ENCODE data around the gene OR2T3. TPM values are rescaled to one million over a fixed set of nuclear protein-coding genes. Genes with fewer than 3 reads are reported as not detected.
"Not testable (repeated sequence)": the region's sequence is repeated elsewhere in the genome, so short reads cannot be mapped to it uniquely, and the experiment has no call there.

Gene OR2T3
- total RNA-seq, 4 donors from 2014 or later: not detected

DNA sequence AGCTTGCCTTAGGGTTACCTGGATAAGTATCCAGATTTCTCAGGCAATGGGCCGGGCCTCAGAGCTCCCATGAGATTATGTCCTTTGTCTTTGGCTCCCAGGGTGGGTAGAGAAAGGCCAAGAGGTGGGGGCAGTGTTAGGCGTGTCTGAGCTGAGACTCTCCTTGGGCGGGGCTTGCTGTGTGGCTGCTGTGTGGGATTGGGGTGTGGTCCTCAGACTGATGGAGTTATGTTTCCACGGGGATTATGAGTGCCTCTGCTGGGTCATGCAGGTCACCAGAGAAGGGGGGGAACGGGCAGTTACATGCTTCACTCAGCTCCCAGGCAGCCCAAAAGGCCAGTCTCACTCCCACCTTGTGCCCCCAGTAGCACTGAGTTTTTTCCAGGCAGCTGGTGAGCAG is 23.5 kb downstream of the OR2T3 start:
- intact Hi-C loops (cut with DNase I; ENCODE audit: low total_unique reads); H3K27me3 ChIP-seq; H3K4me1 ChIP-seq; H3K36me3 ChIP-seq; DNase-seq; H3K27ac ChIP-seq; H3K9me3 ChIP-seq; H3K4me3 ChIP-seq: not testable (repeated sequence)

DNA sequence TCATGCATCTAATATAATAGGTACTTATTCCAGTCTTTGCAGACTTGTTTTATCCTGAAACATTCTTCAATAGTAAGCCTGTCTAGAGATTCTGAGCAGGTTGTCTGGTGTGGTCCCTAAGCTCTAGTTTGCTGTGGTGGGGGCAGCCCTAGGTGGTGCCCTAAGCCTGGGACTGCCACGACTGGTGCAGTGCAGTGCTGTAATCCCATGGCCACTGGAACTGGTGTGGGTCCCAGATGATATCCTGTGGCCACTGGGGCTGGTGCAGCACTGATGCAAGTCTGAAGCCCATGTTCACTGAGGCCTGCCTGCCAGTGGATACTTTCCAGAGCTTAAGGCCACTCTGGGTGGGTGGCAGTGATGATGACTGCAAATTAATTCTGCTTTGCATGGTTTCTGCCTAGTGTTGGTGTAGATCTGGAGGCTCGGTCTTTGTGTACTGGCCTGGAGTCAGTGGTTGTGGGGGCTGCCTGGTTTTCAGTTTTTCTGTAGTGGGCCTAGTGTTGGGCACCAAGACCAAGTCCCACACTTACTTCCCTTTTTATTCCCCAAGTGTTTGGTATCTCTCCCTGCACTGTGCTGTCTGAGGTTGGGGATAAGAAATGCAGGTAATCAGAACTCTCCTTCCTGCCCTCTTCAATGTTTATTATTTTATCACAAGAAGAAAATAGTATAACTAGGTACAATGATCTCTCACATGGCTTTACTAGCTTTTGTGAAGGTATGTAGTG is 27.3 kb downstream of the OR2T3 start:
- H3K36me3 ChIP-seq; H3K4me1 ChIP-seq; H3K4me3 ChIP-seq; DNase-seq; H3K27me3 ChIP-seq; intact Hi-C loops (cut with DNase I; ENCODE audit: low total_unique reads); H3K27ac ChIP-seq; H3K9me3 ChIP-seq: not testable (repeated sequence)

DNA sequence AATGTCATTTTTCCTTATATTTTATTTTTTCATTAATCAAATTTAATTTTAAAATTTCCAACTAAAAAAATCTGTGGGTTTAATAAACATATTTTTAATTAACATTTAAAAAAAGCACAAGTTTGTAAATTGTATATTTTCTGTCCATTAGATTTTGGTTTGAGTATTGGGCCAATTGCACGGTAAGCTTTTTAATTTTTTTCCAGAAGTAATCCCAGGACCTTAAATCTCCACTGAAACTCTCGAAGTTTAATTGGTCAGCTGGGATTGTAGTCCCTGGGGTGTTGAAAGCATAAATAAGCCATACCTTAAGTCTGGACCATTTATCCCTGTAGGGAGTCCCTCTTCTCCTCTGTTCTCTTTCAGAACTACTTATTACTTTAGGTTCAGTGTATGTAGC is 34.6 kb downstream of the OR2T3 start, which contains the start of gene OR2G6:
OR2G6 (plus strand) TSS at position 301 of the 400 bp plus-strand sequence. CDS start 13,574 bp downstream, outside the sequence.
- H3K27me3 ChIP-seq; H3K4me3 ChIP-seq; intact Hi-C loops (cut with DNase I; ENCODE audit: low total_unique reads); H3K27ac ChIP-seq; DNase-seq; H3K36me3 ChIP-seq; H3K9me3 ChIP-seq; H3K4me1 ChIP-seq: not testable (repeated sequence)

DNA sequence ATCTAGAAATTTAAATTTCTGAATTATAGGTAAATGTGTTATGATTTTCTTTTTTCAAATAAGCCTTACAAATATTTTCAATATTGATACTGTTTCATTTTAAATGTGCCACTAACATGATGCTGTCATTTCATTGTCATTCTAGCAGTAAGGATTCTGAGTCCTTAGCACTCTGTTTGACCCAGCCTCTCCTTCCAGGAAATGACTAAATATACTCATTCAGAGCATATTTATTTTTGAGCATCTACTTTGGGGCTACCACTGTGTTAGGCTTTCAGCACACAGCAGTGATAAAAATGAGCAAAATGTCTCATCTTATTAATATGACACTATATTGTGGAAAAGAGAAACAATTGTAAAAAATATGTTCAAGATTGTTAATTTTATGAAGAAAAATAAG is 37.1 kb downstream of the OR2T3 start:
- DNase-seq; H3K4me1 ChIP-seq; H3K36me3 ChIP-seq; H3K4me3 ChIP-seq; intact Hi-C loops (cut with DNase I; ENCODE audit: low total_unique reads); H3K27ac ChIP-seq; H3K27me3 ChIP-seq; H3K9me3 ChIP-seq: not testable (repeated sequence)

DNA sequence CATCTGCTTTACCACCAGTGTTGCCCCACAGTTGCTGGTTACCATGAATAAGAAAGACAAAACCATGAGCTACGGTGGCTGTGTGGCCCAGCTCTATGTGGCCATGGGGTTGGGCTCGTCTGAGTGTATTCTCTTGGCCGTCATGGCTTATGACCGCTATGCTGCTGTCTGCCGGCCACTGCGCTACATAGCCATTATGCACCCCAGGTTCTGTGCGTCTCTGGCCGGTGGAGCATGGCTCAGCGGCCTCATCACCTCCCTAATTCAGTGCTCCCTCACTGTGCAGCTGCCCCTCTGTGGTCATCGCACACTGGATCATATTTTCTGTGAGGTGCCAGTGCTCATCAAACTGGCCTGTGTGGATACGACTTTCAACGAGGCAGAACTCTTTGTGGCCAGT is 48.7 kb downstream of the OR2T3 start:
- Histone ChIP-seq H3K27me3 (no peaks in the 10 kb centered on the region), H3K4me3 (no peak overlapping the region), H3K9me3 (no peaks in the 10 kb centered on the region), H3K36me3 (no peaks in the 10 kb centered on the region), H3K27ac (no peak overlapping the region), H3K4me1 (no peaks in the 10 kb centered on the region)
- TF ChIP-seq, protein P1, sequence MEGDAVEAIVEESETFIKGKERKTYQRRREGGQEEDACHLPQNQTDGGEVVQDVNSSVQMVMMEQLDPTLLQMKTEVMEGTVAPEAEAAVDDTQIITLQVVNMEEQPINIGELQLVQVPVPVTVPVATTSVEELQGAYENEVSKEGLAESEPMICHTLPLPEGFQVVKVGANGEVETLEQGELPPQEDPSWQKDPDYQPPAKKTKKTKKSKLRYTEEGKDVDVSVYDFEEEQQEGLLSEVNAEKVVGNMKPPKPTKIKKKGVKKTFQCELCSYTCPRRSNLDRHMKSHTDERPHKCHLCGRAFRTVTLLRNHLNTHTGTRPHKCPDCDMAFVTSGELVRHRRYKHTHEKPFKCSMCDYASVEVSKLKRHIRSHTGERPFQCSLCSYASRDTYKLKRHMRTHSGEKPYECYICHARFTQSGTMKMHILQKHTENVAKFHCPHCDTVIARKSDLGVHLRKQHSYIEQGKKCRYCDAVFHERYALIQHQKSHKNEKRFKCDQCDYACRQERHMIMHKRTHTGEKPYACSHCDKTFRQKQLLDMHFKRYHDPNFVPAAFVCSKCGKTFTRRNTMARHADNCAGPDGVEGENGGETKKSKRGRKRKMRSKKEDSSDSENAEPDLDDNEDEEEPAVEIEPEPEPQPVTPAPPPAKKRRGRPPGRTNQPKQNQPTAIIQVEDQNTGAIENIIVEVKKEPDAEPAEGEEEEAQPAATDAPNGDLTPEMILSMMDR (IDR thresholded peaks at IDR 0.05): no peak
- TF ChIP-seq POLR2A (IDR thresholded peaks at IDR 0.05): no peak
- DNase-seq: no peak
- intact Hi-C loops (cut with DNase I; ENCODE audit: low total_unique reads): no loop called here

Other genes starting within 250 kb of the OR2T3 start
- not detected for gene OR2M4, start 241.9 kb upstream of the OR2T3 start, total RNA-seq
- gene OR2T33, start 195.4 kb upstream of the OR2T3 start, total RNA-seq: not detected
- gene OR2T12, start 169.9 kb upstream of the OR2T3 start, total RNA-seq: not detected
- not detected for gene OR2M7, start 148.8 kb upstream of the OR2T3 start, total RNA-seq
- not detected for gene OR14C36, start 124.6 kb upstream of the OR2T3 start, total RNA-seq
- gene OR2T4, start 111.7 kb upstream of the OR2T3 start, total RNA-seq: not detected
- gene OR2T6, start 97.6 kb upstream of the OR2T3 start, total RNA-seq: not detected
- not detected for gene OR2T1, start 70.3 kb upstream of the OR2T3 start, total RNA-seq
- under 1 TPM in 1 of 4 donors, not detected in 3; 0.21 TPM for gene OR2T2, start 27.7 kb upstream of the OR2T3 start, total RNA-seq
- gene OR2T5, start 15.2 kb downstream of the OR2T3 start, total RNA-seq: not detected
- not detected for gene OR2G6, start 34.7 kb downstream of the OR2T3 start, total RNA-seq
- gene OR2T29, start 89.4 kb downstream of the OR2T3 start, total RNA-seq: not detected
- not detected for gene OR2T34, start 101.4 kb downstream of the OR2T3 start, total RNA-seq
- not detected for gene OR2T10, start 124.3 kb downstream of the OR2T3 start, total RNA-seq
- not detected for gene OR2T11, start 161.7 kb downstream of the OR2T3 start, total RNA-seq
- not detected for gene OR2T35, start 171.9 kb downstream of the OR2T3 start, total RNA-seq
- not detected for gene OR2T27, start 182.2 kb downstream of the OR2T3 start, total RNA-seq
- gene OR14I1, start 229.4 kb downstream of the OR2T3 start, total RNA-seq: not detected